Tibial nerve (tissue), 3 donors: Measurements from ENCODE around the gene HDDC3.

Source experiments
- POLR2A ChIP-seq, 2 donors: fragments of 450-650 bp; IDR thresholded peaks; one replicate each; pipeline ENCODE4 v1.6.1; 2017; ENCODE audit warnings: antibody characterized with exemption in 2 of 2, mild to moderate bottlenecking in 2 of 2, moderate library complexity in 2 of 2
- TF ChIP-seq, protein P1 (sequence below), 5 experiments: fragments of 200-600 bp in 3 of 5; fragments of 450-650 bp in 2 of 5; sonication (generic) in 3 of 5; IDR thresholded peaks; one replicate each; pipeline ENCODE4 v1.5.1; 2016 to 2019; ENCODE audit warnings: antibody characterized with exemption in 5 of 5, mild to moderate bottlenecking in 3 of 5, moderate library complexity in 2 of 5

DNA sequence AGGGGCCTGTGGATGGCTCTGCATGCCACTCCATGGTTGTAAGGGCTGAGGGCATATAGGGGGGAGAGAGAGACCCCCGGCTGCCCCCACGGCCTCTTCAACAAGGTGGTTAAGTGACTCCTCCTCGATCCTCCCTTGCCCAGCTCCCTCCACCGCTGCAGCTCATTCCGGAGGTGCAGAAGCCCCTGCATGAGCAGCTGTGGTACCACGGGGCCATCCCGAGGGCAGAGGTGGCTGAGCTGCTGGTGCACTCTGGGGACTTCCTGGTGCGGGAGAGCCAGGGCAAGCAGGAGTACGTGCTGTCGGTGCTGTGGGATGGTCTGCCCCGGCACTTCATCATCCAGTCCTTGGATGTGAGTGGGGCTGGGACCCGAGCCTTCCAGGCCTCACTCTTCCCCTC, 41.5 kb downstream of the HDDC3 start:
- TF ChIP-seq, protein P1, sequence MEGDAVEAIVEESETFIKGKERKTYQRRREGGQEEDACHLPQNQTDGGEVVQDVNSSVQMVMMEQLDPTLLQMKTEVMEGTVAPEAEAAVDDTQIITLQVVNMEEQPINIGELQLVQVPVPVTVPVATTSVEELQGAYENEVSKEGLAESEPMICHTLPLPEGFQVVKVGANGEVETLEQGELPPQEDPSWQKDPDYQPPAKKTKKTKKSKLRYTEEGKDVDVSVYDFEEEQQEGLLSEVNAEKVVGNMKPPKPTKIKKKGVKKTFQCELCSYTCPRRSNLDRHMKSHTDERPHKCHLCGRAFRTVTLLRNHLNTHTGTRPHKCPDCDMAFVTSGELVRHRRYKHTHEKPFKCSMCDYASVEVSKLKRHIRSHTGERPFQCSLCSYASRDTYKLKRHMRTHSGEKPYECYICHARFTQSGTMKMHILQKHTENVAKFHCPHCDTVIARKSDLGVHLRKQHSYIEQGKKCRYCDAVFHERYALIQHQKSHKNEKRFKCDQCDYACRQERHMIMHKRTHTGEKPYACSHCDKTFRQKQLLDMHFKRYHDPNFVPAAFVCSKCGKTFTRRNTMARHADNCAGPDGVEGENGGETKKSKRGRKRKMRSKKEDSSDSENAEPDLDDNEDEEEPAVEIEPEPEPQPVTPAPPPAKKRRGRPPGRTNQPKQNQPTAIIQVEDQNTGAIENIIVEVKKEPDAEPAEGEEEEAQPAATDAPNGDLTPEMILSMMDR (IDR thresholded peaks at IDR 0.05), result no peak
- TF ChIP-seq POLR2A (IDR thresholded peaks at IDR 0.05), result no peak
